ENCODE data around the gene FGD6.
"Not testable (repeated sequence)": the region's sequence is repeated elsewhere in the genome, so short reads cannot be mapped to it uniquely, and the experiment has no call there.

FGD6 gene

GRCh38 chr12:95099270-95099790 lies 117.9 kb downstream of the FGD6 start:
- H3K4me1 ChIP-seq (ENCODE audit: control insufficient read depth, low read depth, low read length): no peaks in the 10 kb centered on the region
- H2BK5ac ChIP-seq (ENCODE audit: low read length): no peak overlapping the region
- no peak overlapping the region for H3K4ac ChIP-seq (ENCODE audit: low read depth, low read length)
- no peak overlapping the region for H2BK15ac ChIP-seq (replicated peaks; ENCODE audit: low read depth)
- no peak overlapping the region for H3K4me2 ChIP-seq (ENCODE audit: low read length)
- no peak overlapping the region for H3K4me3 ChIP-seq (ENCODE audit: low read length)
- H4K5ac ChIP-seq (ENCODE audit: low read length): no peak overlapping the region
- no CpG with 5 or more reads among the region's 4 CpGs for WGBS (ENCODE audit: extremely low coverage, insufficient coverage, low lambda C conversion rate)
- no peak overlapping the region for H2BK120ac ChIP-seq (ENCODE audit: low read depth, low read length)
- no peaks in the 10 kb centered on the region for H3K79me1 ChIP-seq (ENCODE audit: low read length)
- H3K27ac ChIP-seq (ENCODE audit: low read depth, low read length): no peak overlapping the region
- no peak overlapping the region for H3K56ac ChIP-seq (ENCODE audit: low read length)
- no peaks in the 10 kb centered on the region for H3K79me2 ChIP-seq (ENCODE audit: control insufficient read depth, insufficient read depth, low read length)
- DNase-seq: no peak
- H3K27me3 ChIP-seq (ENCODE audit: insufficient read depth, low read length, poor library complexity): no peaks in the 10 kb centered on the region
- H3K18ac ChIP-seq (ENCODE audit: low read length): no peak overlapping the region
- no peak overlapping the region for H3K9ac ChIP-seq (ENCODE audit: low read length)
- no peak overlapping the region for H3K23ac ChIP-seq (ENCODE audit: low read length)
- peaks cover 8% of the 10 kb centered on the region for H3K36me3 ChIP-seq (ENCODE audit: control insufficient read depth, insufficient read depth, low read length)
- H4K8ac ChIP-seq (ENCODE audit: low read depth, low read length): no peak overlapping the region
- H2AK5ac ChIP-seq (ENCODE audit: low read length): no peak overlapping the region

GRCh38 chr12:95096852-95097251 lies 120.4 kb downstream of the FGD6 start:
- Histone ChIP-seq H3K79me1 (ENCODE audit: low read length) (no peaks in the 10 kb centered on the region), H4K8ac (ENCODE audit: low read depth, low read length) (no peak overlapping the region), H4K5ac (ENCODE audit: low read length) (no peak overlapping the region), H3K4me1 (ENCODE audit: control insufficient read depth, low read depth, low read length) (no peaks in the 10 kb centered on the region), H3K4me2 (ENCODE audit: low read length) (no peak overlapping the region), H2AK5ac (ENCODE audit: low read length) (no peak overlapping the region), H3K79me2 (ENCODE audit: control insufficient read depth, insufficient read depth, low read length) (no peaks in the 10 kb centered on the region), H3K4ac (ENCODE audit: low read depth, low read length) (no peak overlapping the region), H3K27me3 (ENCODE audit: insufficient read depth, low read length, poor library complexity) (no peaks in the 10 kb centered on the region), H2BK120ac (ENCODE audit: low read depth, low read length) (no peak overlapping the region), H3K56ac (ENCODE audit: low read length) (no peak overlapping the region), H3K18ac (ENCODE audit: low read length) (no peak overlapping the region), H2BK15ac (replicated peaks; ENCODE audit: low read depth) (no peak overlapping the region), H3K4me3 (ENCODE audit: low read length) (no peak overlapping the region), H3K27ac (ENCODE audit: low read depth, low read length) (no peak overlapping the region), H3K23ac (ENCODE audit: low read length) (no peak overlapping the region), H2BK5ac (ENCODE audit: low read length) (no peak overlapping the region), H3K9ac (ENCODE audit: low read length) (no peak overlapping the region), H3K36me3 (ENCODE audit: control insufficient read depth, insufficient read depth, low read length) (peaks cover 8% of the 10 kb centered on the region)
- DNase-seq: no peak
- no CpG with 5 or more reads among the region's 3 CpGs for WGBS (ENCODE audit: extremely low coverage, insufficient coverage, low lambda C conversion rate)

GRCh38 chr12:95096378-95096777 lies 120.9 kb downstream of the FGD6 start:
- H3K27ac ChIP-seq (ENCODE audit: low read depth, low read length): no peak overlapping the region
- WGBS (ENCODE audit: extremely low coverage, insufficient coverage, low lambda C conversion rate): 100% methylated on average over 1 of the region's 2 CpGs

GRCh38 chr12:95095866-95096265 lies 121.4 kb downstream of the FGD6 start:
- H3K27ac ChIP-seq (ENCODE audit: low read depth, low read length): not testable (repeated sequence)

More at GRCh38 chr12:95096378-95096777, 120.9 kb downstream of the FGD6 start:
- Histone ChIP-seq H2AK5ac (ENCODE audit: low read length) (no peak overlapping the region), H3K79me2 (ENCODE audit: control insufficient read depth, insufficient read depth, low read length) (no peaks in the 10 kb centered on the region), H3K79me1 (ENCODE audit: low read length) (no peaks in the 10 kb centered on the region), H3K4me3 (ENCODE audit: low read length) (no peak overlapping the region), H3K23ac (ENCODE audit: low read length) (no peak overlapping the region), H4K8ac (ENCODE audit: low read depth, low read length) (no peak overlapping the region), H2BK5ac (ENCODE audit: low read length) (no peak overlapping the region), H3K4me2 (ENCODE audit: low read length) (no peak overlapping the region), H3K18ac (ENCODE audit: low read length) (no peak overlapping the region), H3K27me3 (ENCODE audit: insufficient read depth, low read length, poor library complexity) (no peaks in the 10 kb centered on the region), H3K4me1 (ENCODE audit: control insufficient read depth, low read depth, low read length) (no peaks in the 10 kb centered on the region), H3K4ac (ENCODE audit: low read depth, low read length) (no peak overlapping the region), H2BK15ac (replicated peaks; ENCODE audit: low read depth) (no peak overlapping the region), H3K36me3 (ENCODE audit: control insufficient read depth, insufficient read depth, low read length) (peaks cover 8% of the 10 kb centered on the region), H3K56ac (ENCODE audit: low read length) (no peak overlapping the region), H2BK120ac (ENCODE audit: low read depth, low read length) (no peak overlapping the region), H4K5ac (ENCODE audit: low read length) (no peak overlapping the region), H3K9ac (ENCODE audit: low read length) (no peak overlapping the region)
- no peak for DNase-seq

GRCh38 chr12:95089462-95089861 lies 127.8 kb downstream of the FGD6 start:
- Histone ChIP-seq H3K9ac (ENCODE audit: low read length) (no peak overlapping the region), H2AK5ac (ENCODE audit: low read length) (no peak overlapping the region), H4K8ac (ENCODE audit: low read depth, low read length) (no peak overlapping the region), H3K4me2 (ENCODE audit: low read length) (no peak overlapping the region), H3K23ac (ENCODE audit: low read length) (no peak overlapping the region), H3K56ac (ENCODE audit: low read length) (no peak overlapping the region), H3K79me1 (ENCODE audit: low read length) (no peaks in the 10 kb centered on the region), H3K36me3 (ENCODE audit: control insufficient read depth, insufficient read depth, low read length) (peaks cover 5% of the 10 kb centered on the region), H3K79me2 (ENCODE audit: control insufficient read depth, insufficient read depth, low read length) (no peaks in the 10 kb centered on the region), H3K4ac (ENCODE audit: low read depth, low read length) (no peak overlapping the region), H2BK5ac (ENCODE audit: low read length) (no peak overlapping the region), H2BK120ac (ENCODE audit: low read depth, low read length) (no peak overlapping the region), H3K18ac (ENCODE audit: low read length) (no peak overlapping the region), H3K27ac (ENCODE audit: low read depth, low read length) (no peak overlapping the region), H3K27me3 (ENCODE audit: insufficient read depth, low read length, poor library complexity) (no peaks in the 10 kb centered on the region), H3K4me1 (ENCODE audit: control insufficient read depth, low read depth, low read length) (no peaks in the 10 kb centered on the region), H2BK15ac (replicated peaks; ENCODE audit: low read depth) (no peak overlapping the region), H3K4me3 (ENCODE audit: low read length) (no peak overlapping the region), H4K5ac (ENCODE audit: low read length) (no peak overlapping the region)
- no CpG with 5 or more reads among the region's 1 CpG for WGBS (ENCODE audit: extremely low coverage, insufficient coverage, low lambda C conversion rate)
- DNase-seq: no peak

More at GRCh38 chr12:95095866-95096265, 121.4 kb downstream of the FGD6 start:
- not testable (repeated sequence) for H2BK15ac ChIP-seq (replicated peaks; ENCODE audit: low read depth); H3K79me1 ChIP-seq (ENCODE audit: low read length); H3K4me2 ChIP-seq (ENCODE audit: low read length); H4K8ac ChIP-seq (ENCODE audit: low read depth, low read length); H3K36me3 ChIP-seq (ENCODE audit: control insufficient read depth, insufficient read depth, low read length); H2AK5ac ChIP-seq (ENCODE audit: low read length); H3K4me3 ChIP-seq (ENCODE audit: low read length); H3K4me1 ChIP-seq (ENCODE audit: control insufficient read depth, low read depth, low read length); H3K18ac ChIP-seq (ENCODE audit: low read length); H3K4ac ChIP-seq (ENCODE audit: low read depth, low read length); DNase-seq; H3K23ac ChIP-seq (ENCODE audit: low read length); H3K79me2 ChIP-seq (ENCODE audit: control insufficient read depth, insufficient read depth, low read length); H4K5ac ChIP-seq (ENCODE audit: low read length); H3K56ac ChIP-seq (ENCODE audit: low read length); H3K27me3 ChIP-seq (ENCODE audit: insufficient read depth, low read length, poor library complexity); H3K9ac ChIP-seq (ENCODE audit: low read length); H2BK5ac ChIP-seq (ENCODE audit: low read length); H2BK120ac ChIP-seq (ENCODE audit: low read depth, low read length)
- no CpG with 5 or more reads among the region's 2 CpGs for WGBS (ENCODE audit: extremely low coverage, insufficient coverage, low lambda C conversion rate)

GRCh38 chr12:95088379-95088778 lies 128.9 kb downstream of the FGD6 start:
- Histone ChIP-seq H3K23ac (ENCODE audit: low read length) (no peak overlapping the region), H3K79me2 (ENCODE audit: control insufficient read depth, insufficient read depth, low read length) (no peaks in the 10 kb centered on the region), H2BK15ac (replicated peaks; ENCODE audit: low read depth) (no peak overlapping the region), H3K4ac (ENCODE audit: low read depth, low read length) (no peak overlapping the region), H3K36me3 (ENCODE audit: control insufficient read depth, insufficient read depth, low read length) (peaks cover 5% of the 10 kb centered on the region), H3K9ac (ENCODE audit: low read length) (no peak overlapping the region), H3K4me2 (ENCODE audit: low read length) (no peak overlapping the region), H2BK120ac (ENCODE audit: low read depth, low read length) (no peak overlapping the region), H4K5ac (ENCODE audit: low read length) (no peak overlapping the region), H3K4me3 (ENCODE audit: low read length) (no peak overlapping the region), H4K8ac (ENCODE audit: low read depth, low read length) (no peak overlapping the region), H3K79me1 (ENCODE audit: low read length) (no peaks in the 10 kb centered on the region), H3K27me3 (ENCODE audit: insufficient read depth, low read length, poor library complexity) (no peaks in the 10 kb centered on the region), H3K27ac (ENCODE audit: low read depth, low read length) (no peak overlapping the region), H2AK5ac (ENCODE audit: low read length) (no peak overlapping the region), H3K18ac (ENCODE audit: low read length) (no peak overlapping the region), H3K4me1 (ENCODE audit: control insufficient read depth, low read depth, low read length) (no peaks in the 10 kb centered on the region), H3K56ac (ENCODE audit: low read length) (no peak overlapping the region), H2BK5ac (ENCODE audit: low read length) (no peak overlapping the region)
- WGBS (ENCODE audit: extremely low coverage, insufficient coverage, low lambda C conversion rate): no CpG with 5 or more reads among the region's 3 CpGs
- DNase-seq: no peak

Data from mesendoderm (in vitro differentiated cells).